ENCODE results near the gene KIF3B. TPM values are rescaled to one million over a fixed set of nuclear protein-coding genes. Genes with fewer than 3 reads are reported as not detected.
"Not testable (repeated sequence)": the region's sequence is repeated elsewhere in the genome, so short reads cannot be mapped to it uniquely, and the experiment has no call there.

The KIF3B gene
- polyA plus RNA-seq, 1 donor, result 47.9 TPM

- H3K9me3 ChIP-seq (ENCODE audit: control insufficient read depth, low read depth, low read length); H3K27me3 ChIP-seq (ENCODE audit: control insufficient read depth, insufficient read depth, low read length); H3K36me3 ChIP-seq (ENCODE audit: control insufficient read depth, insufficient read depth, low read length); H3K4me1 ChIP-seq (ENCODE audit: control insufficient read depth, insufficient read depth, low read length); H3K27ac ChIP-seq (ENCODE audit: low read length); H3K4me3 ChIP-seq (ENCODE audit: low read length); DNase-seq: not testable (repeated sequence)
- no CpG with 5 or more reads among the region's 7 CpGs for WGBS (ENCODE audit: insufficient coverage, low lambda C conversion rate)
Measured at GRCh38 chr20:32355907-32356621, 78.6 kb downstream of the KIF3B start.

GRCh38 chr20:32356622-32357374, 79.3 kb downstream of the KIF3B start:
- WGBS (ENCODE audit: insufficient coverage, low lambda C conversion rate), result 63% methylated on average over 4 of the region's 13 CpGs
- no peak for DNase-seq
- Histone ChIP-seq H3K27me3 (ENCODE audit: control insufficient read depth, insufficient read depth, low read length) (no peaks in the 10 kb centered on the region), H3K36me3 (ENCODE audit: control insufficient read depth, insufficient read depth, low read length) (no peaks in the 10 kb centered on the region), H3K27ac (ENCODE audit: low read length) (peak overlapping the region; percentile 91), H3K9me3 (ENCODE audit: control insufficient read depth, low read depth, low read length) (no peaks in the 10 kb centered on the region), H3K4me3 (ENCODE audit: low read length) (peak overlapping the region; percentile 91), H3K4me1 (ENCODE audit: control insufficient read depth, insufficient read depth, low read length) (peaks cover 7% of the 10 kb centered on the region)

DNA sequence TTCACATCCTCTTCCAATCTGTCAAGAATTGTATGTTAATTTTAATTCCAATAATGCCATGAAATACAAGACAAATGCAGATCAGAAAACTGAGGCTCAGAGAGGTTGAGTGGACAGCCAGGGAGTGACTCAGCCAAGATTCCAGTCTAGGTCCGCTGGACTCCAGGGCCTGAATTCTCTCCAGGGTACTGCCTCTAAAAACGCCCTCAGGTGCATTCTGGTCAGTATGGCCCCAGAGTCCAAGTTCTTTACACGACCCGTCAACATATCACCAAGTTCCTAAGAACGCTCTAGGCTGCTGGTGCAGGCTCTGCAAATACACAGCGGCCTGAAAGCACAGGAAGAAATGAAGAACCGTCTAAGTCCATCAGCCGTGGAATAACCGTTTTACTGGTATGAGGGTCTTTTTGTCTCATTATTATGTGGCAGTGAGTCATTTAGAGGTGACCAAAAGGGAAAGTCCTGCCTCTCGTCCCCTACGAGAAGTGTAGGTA, 80.0 kb downstream of the KIF3B start:
- H3K9me3 ChIP-seq (ENCODE audit: control insufficient read depth, low read depth, low read length), result no peaks in the 10 kb centered on the region
- no peaks in the 10 kb centered on the region for H3K27me3 ChIP-seq (ENCODE audit: control insufficient read depth, insufficient read depth, low read length)
- H3K4me3 ChIP-seq (ENCODE audit: low read length), result peak overlapping the region; percentile 91
- peaks cover 7% of the 10 kb centered on the region for H3K4me1 ChIP-seq (ENCODE audit: control insufficient read depth, insufficient read depth, low read length)
- no CpG with 5 or more reads among the region's 11 CpGs for WGBS (ENCODE audit: insufficient coverage, low lambda C conversion rate)
- H3K27ac ChIP-seq (ENCODE audit: low read length), result peak overlapping the region; percentile 91
- DNase-seq, result peak; percentile 39 to 78
- no peaks in the 10 kb centered on the region for H3K36me3 ChIP-seq (ENCODE audit: control insufficient read depth, insufficient read depth, low read length)

GRCh38 chr20:32357869-32358631, 80.6 kb downstream of the KIF3B start, which contains the start of gene ASXL1:
TSS of gene ASXL1 (plus strand) at chr20:32358331. CDS start at chr20:32358776, 445 bp downstream.
- peak within 1 kb of the TSS; percentile 91 for H3K4me3 ChIP-seq (ENCODE audit: low read length)
- WGBS (ENCODE audit: insufficient coverage, low lambda C conversion rate), result 0% methylated on average over 1 of the region's 83 CpGs
- H3K4me1 ChIP-seq (ENCODE audit: control insufficient read depth, insufficient read depth, low read length), result peaks cover 9% of the 10 kb centered on the region
- H3K9me3 ChIP-seq (ENCODE audit: control insufficient read depth, low read depth, low read length), result no peaks in the 10 kb centered on the region
- H3K27me3 ChIP-seq (ENCODE audit: control insufficient read depth, insufficient read depth, low read length), result no peaks in the 10 kb centered on the region
- H3K36me3 ChIP-seq (ENCODE audit: control insufficient read depth, insufficient read depth, low read length), result no peaks in the 10 kb centered on the region
- peak; percentile 97 to 98 for DNase-seq
- peak within 1 kb of the TSS; percentile 91 for H3K27ac ChIP-seq (ENCODE audit: low read length)

GRCh38 chr20:32358632-32358882, 81.1 kb downstream of the KIF3B start:
- Histone ChIP-seq H3K36me3 (ENCODE audit: control insufficient read depth, insufficient read depth, low read length) (no peaks in the 10 kb centered on the region), H3K4me1 (ENCODE audit: control insufficient read depth, insufficient read depth, low read length) (peaks cover 14% of the 10 kb centered on the region), H3K27me3 (ENCODE audit: control insufficient read depth, insufficient read depth, low read length) (no peaks in the 10 kb centered on the region), H3K9me3 (ENCODE audit: control insufficient read depth, low read depth, low read length) (no peaks in the 10 kb centered on the region), H3K27ac (ENCODE audit: low read length) (peak overlapping the region; percentile 78), H3K4me3 (ENCODE audit: low read length) (peak overlapping the region; percentile 91)
- no CpG with 5 or more reads among the region's 35 CpGs for WGBS (ENCODE audit: insufficient coverage, low lambda C conversion rate)
- no peak for DNase-seq

DNA sequence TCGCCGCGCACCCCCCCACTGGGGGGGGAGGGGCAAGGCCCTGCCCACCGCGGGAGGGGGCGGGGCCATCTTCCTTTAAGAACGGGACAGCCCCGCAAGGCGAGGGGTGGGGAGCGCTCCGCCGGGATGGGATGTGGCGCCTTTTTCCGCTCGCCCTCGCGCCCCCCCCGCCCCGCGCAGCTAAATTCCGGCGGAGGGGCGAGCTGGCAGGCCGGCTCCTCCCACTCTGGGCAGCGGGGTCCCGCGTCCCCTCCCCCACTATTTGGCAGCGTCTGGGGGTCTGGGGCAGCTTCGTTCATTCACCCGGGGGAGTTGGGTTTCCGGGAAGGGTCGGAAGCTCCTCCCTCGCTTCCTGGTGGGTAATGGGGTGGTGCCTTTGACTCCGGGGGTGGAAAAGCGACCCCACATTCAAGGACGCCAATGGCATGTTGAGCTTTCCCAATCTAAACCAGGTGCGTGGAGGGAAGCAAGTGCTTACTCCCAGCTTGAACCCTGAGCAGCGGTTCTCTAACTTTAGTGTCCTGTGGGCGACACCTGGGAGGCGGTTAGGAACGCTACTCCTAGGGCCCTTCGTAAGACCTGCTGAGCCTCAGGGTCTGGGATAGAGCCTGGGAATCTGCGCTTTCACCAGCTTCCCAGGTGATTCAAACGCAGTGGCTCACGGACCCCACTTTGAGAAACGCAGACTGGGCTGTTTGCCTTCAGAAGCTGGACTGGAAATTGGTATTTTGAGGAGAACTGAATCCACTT, 81.6 kb downstream of the KIF3B start:
- peak overlapping the region; percentile 78 for H3K27ac ChIP-seq (ENCODE audit: low read length)
- no peaks in the 10 kb centered on the region for H3K36me3 ChIP-seq (ENCODE audit: control insufficient read depth, insufficient read depth, low read length)
- peak; percentile 53 to 72 for DNase-seq
- H3K4me1 ChIP-seq (ENCODE audit: control insufficient read depth, insufficient read depth, low read length), result peaks cover 19% of the 10 kb centered on the region
- no CpG with 5 or more reads among the region's 46 CpGs for WGBS (ENCODE audit: insufficient coverage, low lambda C conversion rate)
- H3K27me3 ChIP-seq (ENCODE audit: control insufficient read depth, insufficient read depth, low read length), result no peaks in the 10 kb centered on the region
- no peaks in the 10 kb centered on the region for H3K9me3 ChIP-seq (ENCODE audit: control insufficient read depth, low read depth, low read length)
- peak overlapping the region; percentile 91 for H3K4me3 ChIP-seq (ENCODE audit: low read length)

- no peaks in the 10 kb centered on the region for H3K27me3 ChIP-seq (ENCODE audit: control insufficient read depth, insufficient read depth, low read length)
- 51% methylated on average over 2 of the region's 11 CpGs for WGBS (ENCODE audit: insufficient coverage, low lambda C conversion rate)
- H3K27ac ChIP-seq (ENCODE audit: low read length), result peak overlapping the region; percentile 78
- peak overlapping the region; percentile 91 for H3K4me3 ChIP-seq (ENCODE audit: low read length)
- no peaks in the 10 kb centered on the region for H3K9me3 ChIP-seq (ENCODE audit: control insufficient read depth, low read depth, low read length)
- H3K4me1 ChIP-seq (ENCODE audit: control insufficient read depth, insufficient read depth, low read length), result peaks cover 22% of the 10 kb centered on the region
- no peaks in the 10 kb centered on the region for H3K36me3 ChIP-seq (ENCODE audit: control insufficient read depth, insufficient read depth, low read length)
- DNase-seq, result no peak
Measured at GRCh38 chr20:32359633-32360332, 82.3 kb downstream of the KIF3B start.

DNA sequence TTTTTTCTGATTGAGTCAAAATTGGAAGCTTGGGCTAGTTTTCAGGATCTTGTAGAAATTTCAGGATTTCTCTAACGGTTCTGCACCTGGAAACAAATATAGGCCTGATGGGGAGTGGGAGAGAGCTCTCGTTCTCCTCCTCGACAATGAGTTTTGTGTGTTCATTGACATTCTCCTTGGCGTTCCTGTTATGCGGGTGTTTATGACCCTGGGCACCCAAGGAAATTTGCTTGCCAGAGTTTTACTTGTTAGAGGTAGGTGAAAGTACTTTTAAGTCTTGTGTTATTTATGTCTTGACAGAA, 82.8 kb downstream of the KIF3B start:
- peaks cover 22% of the 10 kb centered on the region for H3K4me1 ChIP-seq (ENCODE audit: control insufficient read depth, insufficient read depth, low read length)
- WGBS (ENCODE audit: insufficient coverage, low lambda C conversion rate), result 14% methylated on average over 1 of the region's 5 CpGs
- H3K4me3 ChIP-seq (ENCODE audit: low read length), result peak overlapping the region; percentile 91

DNA sequence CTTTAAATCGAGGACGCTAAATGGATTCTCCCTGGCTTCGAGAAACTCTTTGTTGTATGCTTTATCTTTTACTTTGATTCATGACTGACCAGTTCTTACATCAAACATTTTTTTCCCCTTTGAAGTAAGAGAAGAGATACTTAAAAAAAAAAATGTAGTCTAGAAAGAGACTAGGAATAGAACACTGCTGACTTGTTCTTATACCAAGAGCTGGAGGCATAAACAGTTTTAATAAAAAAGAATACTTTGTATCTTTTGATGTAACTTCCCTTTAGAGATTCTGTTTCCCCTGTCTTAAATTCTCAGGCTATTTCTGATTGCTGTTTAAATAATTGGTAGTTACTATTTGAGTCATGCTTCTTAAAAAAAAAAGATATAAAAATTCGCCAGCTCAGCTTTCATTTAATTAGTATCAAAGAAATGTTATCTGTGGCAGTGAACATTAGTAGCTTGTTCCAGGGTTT, 85.5 kb downstream of the KIF3B start:
- Histone ChIP-seq H3K9me3 (ENCODE audit: control insufficient read depth, low read depth, low read length) (no peaks in the 10 kb centered on the region), H3K27me3 (ENCODE audit: control insufficient read depth, insufficient read depth, low read length) (no peaks in the 10 kb centered on the region), H3K4me3 (ENCODE audit: low read length) (no peak overlapping the region), H3K27ac (ENCODE audit: low read length) (no peak overlapping the region), H3K4me1 (ENCODE audit: control insufficient read depth, insufficient read depth, low read length) (peaks cover 15% of the 10 kb centered on the region), H3K36me3 (ENCODE audit: control insufficient read depth, insufficient read depth, low read length) (peaks cover 2% of the 10 kb centered on the region)
- WGBS (ENCODE audit: insufficient coverage, low lambda C conversion rate), result 29% methylated on average over 4 of the region's 4 CpGs
- DNase-seq, result no peak

More for the DNA sequence above, 82.8 kb downstream of the KIF3B start:
- Histone ChIP-seq H3K27me3 (ENCODE audit: control insufficient read depth, insufficient read depth, low read length) (no peaks in the 10 kb centered on the region), H3K36me3 (ENCODE audit: control insufficient read depth, insufficient read depth, low read length) (no peaks in the 10 kb centered on the region), H3K27ac (ENCODE audit: low read length) (peak overlapping the region; percentile 78), H3K9me3 (ENCODE audit: control insufficient read depth, low read depth, low read length) (no peaks in the 10 kb centered on the region)
- DNase-seq, result no peak
